ENCODE results near the gene PDK1.
"Not testable (repeated sequence)": the region's sequence is repeated elsewhere in the genome, so short reads cannot be mapped to it uniquely, and the experiment has no call there.

PDK1 gene

GRCh38 chr2:172552547-172553291 lies 3.2 kb upstream of the PDK1 start:
- DNase-seq = peak; percentile 89

- DNase-seq = no peak
These were observed 1.3 kb upstream of the PDK1 start for GRCh38 chr2:172554352-172555271.

GRCh38 chr2:172555272-172555521 lies 693 bp upstream of the PDK1 start:
- no peak for DNase-seq

- DNase-seq = peak; percentile 60
These were observed 569 bp downstream of the PDK1 start for GRCh38 chr2:172556284-172557033.

GRCh38 chr2:172558372-172558771 lies 2.5 kb downstream of the PDK1 start:
- no peak for DNase-seq

- DNase-seq = no peak
These were observed 4.8 kb downstream of the PDK1 start for GRCh38 chr2:172560721-172561120.

- no peak for DNase-seq
These were observed 5.4 kb downstream of the PDK1 start for GRCh38 chr2:172561270-172561669.

- DNase-seq = no peak
These were observed 6.4 kb downstream of the PDK1 start for GRCh38 chr2:172562298-172562697.

GRCh38 chr2:172564376-172564775 lies 8.5 kb downstream of the PDK1 start:
- no peak for DNase-seq

- no peak for DNase-seq
These were observed 15.4 kb downstream of the PDK1 start for GRCh38 chr2:172571245-172571644.

- no peak for DNase-seq
These were observed 17.1 kb downstream of the PDK1 start for GRCh38 chr2:172572981-172573380.

- DNase-seq = no peak
These were observed 19.1 kb downstream of the PDK1 start for GRCh38 chr2:172574965-172575364.

- no peak for DNase-seq
These were observed 22.2 kb downstream of the PDK1 start for GRCh38 chr2:172578054-172578453.

- DNase-seq = no peak
These were observed 23.1 kb downstream of the PDK1 start for GRCh38 chr2:172578860-172579512.

GRCh38 chr2:172580544-172580943 lies 24.7 kb downstream of the PDK1 start:
- DNase-seq = no peak

GRCh38 chr2:172582656-172583055 lies 26.8 kb downstream of the PDK1 start:
- DNase-seq = no peak

- DNase-seq = no peak
These were observed 30.5 kb downstream of the PDK1 start for GRCh38 chr2:172586245-172586891.

GRCh38 chr2:172587231-172587630 lies 31.3 kb downstream of the PDK1 start:
- not testable (repeated sequence) for DNase-seq

GRCh38 chr2:172588931-172589330 lies 33.0 kb downstream of the PDK1 start:
- DNase-seq = peak; percentile 33

GRCh38 chr2:172591386-172591785 lies 35.5 kb downstream of the PDK1 start:
- not testable (repeated sequence) for DNase-seq

GRCh38 chr2:172592190-172592589 lies 36.3 kb downstream of the PDK1 start:
- DNase-seq = not testable (repeated sequence)

GRCh38 chr2:172596776-172597175 lies 40.9 kb downstream of the PDK1 start:
- no peak for DNase-seq

Data from fibroblast of skin of back (primary cell).